HepG2 (cell line): Measurements from ENCODE around the gene EDEM3.

Experiments
- BORCS8-MEF2B ChIP-seq: sonication (generic); formaldehyde crosslinking; IDR thresholded peaks from 2 replicates; pipeline ENCODE4 v1.8.0; 2022; ENCODE audit warnings: mild to moderate bottlenecking, missing genetic modification reagents
- CBFB ChIP-seq: sonication (generic); formaldehyde crosslinking; IDR thresholded peaks from 2 replicates; pipeline ENCODE4 v1.4.0; 2020; ENCODE audit warnings: missing genetic modification reagents
- MYPOP ChIP-seq: sonication (generic); formaldehyde crosslinking; IDR thresholded peaks from 2 replicates; pipeline ENCODE4 v1.8.1; 2023; ENCODE audit warnings: mild to moderate bottlenecking, moderate library complexity, missing genetic modification reagents
- ZFP41 ChIP-seq: sonication (generic); formaldehyde crosslinking; IDR thresholded peaks from 2 replicates; pipeline ENCODE4 v1.4.0; 2020; ENCODE audit warnings: mild to moderate bottlenecking, missing genetic modification reagents, borderline replicate concordance
- ZNF382 ChIP-seq: sonication (generic); formaldehyde crosslinking; IDR thresholded peaks from 2 replicates; pipeline ENCODE4 v1.5.0; 2020; ENCODE audit warnings: missing genetic modification reagents, mild to moderate bottlenecking, borderline replicate concordance
- TF ChIP-seq, protein P1 (sequence below): sonication (generic); formaldehyde crosslinking; IDR thresholded peaks from 2 replicates; pipeline ENCODE4 v1.4.0; 2020; ENCODE audit warnings: mild to moderate bottlenecking, missing genetic modification reagents
- TF ChIP-seq, protein P2 (sequence below): sonication (generic); formaldehyde crosslinking; IDR thresholded peaks from 2 replicates; pipeline ENCODE4 v1.8.1; 2023; ENCODE audit warnings: mild to moderate bottlenecking, inconsistent platforms, moderate library complexity, missing genetic modification reagents, borderline replicate concordance

DNA sequence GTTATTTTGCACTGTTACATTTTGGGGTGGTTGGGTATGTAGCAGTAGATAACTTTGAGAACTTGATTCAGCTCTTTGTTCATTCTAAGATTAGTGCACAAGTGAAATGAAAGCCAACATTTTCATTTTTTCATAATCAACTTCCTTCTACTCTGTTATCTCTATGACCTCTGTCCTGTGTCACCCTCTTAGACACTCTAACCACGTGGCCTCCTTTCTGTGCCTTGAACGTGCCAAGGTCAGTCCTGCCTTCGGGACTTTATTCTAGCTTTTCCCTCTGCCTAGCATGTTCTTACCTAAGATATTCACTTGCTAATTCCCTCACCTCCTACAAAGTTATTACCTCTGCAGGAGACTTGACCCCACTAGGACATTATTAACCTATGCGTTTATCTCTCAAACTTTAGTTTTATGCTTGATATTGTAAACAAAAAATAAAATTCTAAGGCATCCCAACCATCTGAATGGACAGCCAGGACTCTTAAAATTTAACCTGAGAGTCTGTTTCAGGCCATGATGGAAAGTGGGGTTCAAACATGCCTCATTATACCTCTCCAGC is 19.2 kb upstream of the EDEM3 start:
- TF ChIP-seq ZFP41 (CRISPR knock-in tag): no peak
- TF ChIP-seq, protein P1, sequence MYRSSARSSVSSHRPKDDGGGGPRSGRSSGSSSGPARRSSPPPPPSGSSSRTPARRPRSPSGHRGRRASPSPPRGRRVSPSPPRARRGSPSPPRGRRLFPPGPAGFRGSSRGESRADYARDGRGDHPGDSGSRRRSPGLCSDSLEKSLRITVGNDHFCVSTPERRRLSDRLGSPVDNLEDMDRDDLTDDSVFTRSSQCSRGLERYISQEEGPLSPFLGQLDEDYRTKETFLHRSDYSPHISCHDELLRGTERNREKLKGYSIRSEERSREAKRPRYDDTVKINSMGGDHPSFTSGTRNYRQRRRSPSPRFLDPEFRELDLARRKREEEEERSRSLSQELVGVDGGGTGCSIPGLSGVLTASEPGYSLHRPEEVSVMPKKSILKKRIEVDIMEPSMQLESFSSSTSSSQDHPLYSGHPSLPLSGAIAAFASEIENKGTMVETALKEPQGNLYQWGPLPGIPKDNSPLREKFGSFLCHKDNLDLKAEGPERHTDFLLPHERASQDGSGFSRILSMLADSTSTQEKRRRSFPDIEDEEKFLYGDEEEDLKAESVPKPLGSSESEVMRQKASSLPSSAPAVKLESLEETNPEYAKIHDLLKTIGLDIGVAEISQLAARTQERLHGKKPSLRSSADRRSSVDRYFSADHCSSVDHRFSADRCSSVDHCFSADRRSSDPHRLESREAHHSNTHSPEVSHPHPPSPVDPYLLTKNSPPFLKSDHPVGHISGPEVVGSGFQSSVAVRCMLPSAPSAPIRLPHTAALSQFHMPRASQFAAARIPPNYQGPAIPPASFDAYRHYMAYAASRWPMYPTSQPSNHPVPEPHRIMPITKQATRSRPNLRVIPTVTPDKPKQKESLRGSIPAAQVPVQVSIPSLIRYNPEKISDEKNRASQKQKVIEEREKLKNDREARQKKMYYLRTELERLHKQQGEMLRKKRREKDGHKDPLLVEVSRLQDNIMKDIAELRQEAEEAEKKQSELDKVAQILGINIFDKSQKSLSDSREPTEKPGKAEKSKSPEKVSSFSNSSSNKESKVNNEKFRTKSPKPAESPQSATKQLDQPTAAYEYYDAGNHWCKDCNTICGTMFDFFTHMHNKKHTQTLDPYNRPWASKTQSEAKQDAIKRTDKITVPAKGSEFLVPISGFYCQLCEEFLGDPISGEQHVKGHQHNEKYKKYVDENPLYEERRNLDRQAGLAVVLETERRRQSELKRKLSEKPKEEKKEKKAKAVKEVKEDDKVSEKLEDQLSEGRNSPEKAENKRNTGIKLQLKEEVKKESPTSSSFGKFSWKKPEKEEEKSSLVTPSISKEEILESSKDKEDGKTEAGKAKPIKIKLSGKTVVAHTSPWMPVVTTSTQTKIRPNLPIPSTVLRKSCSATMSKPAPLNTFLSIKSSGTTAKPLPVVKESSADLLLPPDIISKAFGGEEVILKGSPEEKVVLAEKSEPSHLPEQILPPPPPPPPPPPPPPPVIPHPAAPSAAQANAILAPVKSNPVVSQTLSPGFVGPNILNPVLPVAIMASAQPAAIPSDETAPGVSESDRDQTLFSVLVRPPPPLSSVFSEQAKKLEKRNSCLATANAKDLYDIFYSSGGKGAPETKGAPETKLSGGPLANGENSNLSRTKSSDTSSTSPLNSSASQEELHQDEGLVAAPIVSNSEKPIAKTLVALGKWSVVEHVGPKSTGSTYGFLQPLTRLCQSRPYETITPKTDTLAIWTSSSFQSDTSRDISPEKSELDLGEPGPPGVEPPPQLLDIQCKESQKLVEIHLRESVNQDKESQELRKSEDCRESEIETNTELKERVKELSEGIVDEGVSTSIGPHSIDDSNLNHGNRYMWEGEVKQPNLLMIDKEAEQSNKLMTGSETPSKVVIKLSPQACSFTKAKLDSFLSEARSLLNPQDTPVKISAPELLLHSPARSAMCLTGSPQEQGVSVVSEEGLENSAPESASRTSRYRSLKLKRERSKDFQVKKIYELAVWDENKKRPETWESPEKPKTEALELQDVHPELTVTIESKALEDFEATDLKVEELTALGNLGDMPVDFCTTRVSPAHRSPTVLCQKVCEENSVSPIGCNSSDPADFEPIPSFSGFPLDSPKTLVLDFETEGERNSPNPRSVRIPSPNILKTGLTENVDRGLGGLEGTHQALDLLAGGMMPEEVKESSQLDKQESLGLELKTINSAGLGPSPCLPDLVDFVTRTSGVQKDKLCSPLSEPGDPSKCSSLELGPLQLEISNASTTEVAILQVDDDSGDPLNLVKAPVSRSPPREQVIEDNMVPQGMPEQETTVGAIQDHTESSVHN: no peak
- TF ChIP-seq, protein P2, sequence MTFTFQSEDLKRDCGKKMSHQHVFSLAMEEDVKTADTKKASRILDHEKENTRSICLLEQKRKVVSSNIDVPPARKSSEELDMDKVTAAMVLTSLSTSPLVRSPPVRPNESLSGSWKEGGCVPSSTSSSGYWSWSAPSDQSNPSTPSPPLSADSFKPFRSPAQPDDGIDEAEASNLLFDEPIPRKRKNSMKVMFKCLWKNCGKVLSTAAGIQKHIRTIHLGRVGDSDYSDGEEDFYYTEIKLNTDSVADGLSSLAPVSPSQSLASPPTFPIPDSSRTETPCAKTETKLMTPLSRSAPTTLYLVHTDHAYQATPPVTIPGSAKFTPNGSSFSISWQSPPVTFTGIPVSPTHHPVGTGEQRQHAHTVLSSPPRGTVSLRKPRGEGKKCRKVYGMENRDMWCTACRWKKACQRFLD: no peak
- TF ChIP-seq BORCS8-MEF2B (CRISPR knock-in tag): no peak
- TF ChIP-seq MYPOP (CRISPR knock-in tag): no peak
- TF ChIP-seq CBFB (CRISPR knock-in tag): no peak
- TF ChIP-seq ZNF382 (CRISPR knock-in tag): no peak
